HepG2 (cell line): ENCODE data around the gene TAF12. TPM values are rescaled to one million over a fixed set of nuclear protein-coding genes. Genes with fewer than 3 reads are reported as not detected.

Experiments
- ATAC-seq: fragments of 200-7000 bp; cut with Tn5 transposase; 3 replicates; pipeline ENCODE4 v1.9.1; 2020; ENCODE audit warnings: mild to moderate bottlenecking, moderate library complexity
- BruUV-seq: library from RNA; stranded (reverse); fragments of 400-500 nt; replicated peaks from 2 replicates; lab custom pipeline; 2021; lab: Mats Ljungman, UMichigan
- CTCF ChIA-PET: fragments of 300-600 bp; formaldehyde crosslinking; extraction: SDS; loops from one replicate; lab custom pipeline; 2021; ENCODE audit warnings: low total read pairs, inconsistent platforms, low intra/inter-chr PET ratio; lab: Yijun Ruan, JAX
- POLR2A ChIA-PET: fragments of 350-600 bp; sonication (Branson Sonifier 250); formaldehyde crosslinking; loops from one replicate; lab custom pipeline; 2020; ENCODE audit warnings: antibody characterized with exemption, inconsistent platforms; lab: Yijun Ruan, JAX
- DNase-seq: peaks from one replicate; pipeline ENCODE4 v3.0.0-alpha.2; 2015; ENCODE audit warnings: low spot score
- FAIRE-seq: peaks from 3 replicates; lab custom pipeline; 2011; peaks lifted over from hg19 to GRCh38; lab: Jason Lieb, UNC
- H2AFZ ChIP-seq: one replicate; pipeline ENCODE4 v1.6.1; 2011; ENCODE audit warnings: low read length, inconsistent platforms
- H3K27ac ChIP-seq: fragments of 300-600 bp; 3 replicates; pipeline ENCODE4 v1.8.0; 2011; ENCODE audit warnings: mixed run types, mild to moderate bottlenecking, mixed read lengths, low read length, inconsistent platforms; ENCODE audit not compliant: insufficient read depth; ENCODE audit errors: extremely low read length
- H3K27me3 ChIP-seq, 2 experiments: fragments of 200-600 bp in 1 of 2; 2 replicates in 1 of 2; 3 replicates in 1 of 2; pipeline versions ENCODE4 v1.6.0 to v1.8.0; 2011; ENCODE audit warnings: low read length in 2 of 2, mild to moderate bottlenecking in 2 of 2, moderate library complexity in 2 of 2, inconsistent platforms in 1 of 2; ENCODE audit not compliant: insufficient read depth in 2 of 2, control insufficient read depth in 1 of 2
- H3K36me3 ChIP-seq, 2 experiments: fragments of 200-600 bp in 1 of 2; replicated peaks in 1 of 2; 2 replicates in 1 of 2; 3 replicates in 1 of 2; pipeline versions ENCODE4 v1.5.1 to v1.8.0; 2011; ENCODE audit warnings: low read length in 2 of 2, inconsistent platforms in 1 of 2; ENCODE audit not compliant: insufficient read depth in 2 of 2, control insufficient read depth in 1 of 2
- H3K4me1 ChIP-seq: 2 replicates; pipeline ENCODE4 v1.5.1; 2012; ENCODE audit warnings: low read length, inconsistent platforms; ENCODE audit not compliant: insufficient read depth
- H3K4me2 ChIP-seq: 2 replicates; pipeline ENCODE4 v1.6.0; 2011; ENCODE audit warnings: low read depth, low read length, inconsistent platforms
- H3K4me3 ChIP-seq, 3 experiments: fragments of 200-600 bp in 1 of 3; sonication (generic), shearing (Covaris generic) in 1 of 3; replicated peaks in 1 of 3; 2 replicates each; pipeline ENCODE4 v1.5.1; 2011 to 2016; ENCODE audit warnings: low read length in 3 of 3, inconsistent platforms in 2 of 3, low read depth in 2 of 3, mild to moderate bottlenecking in 2 of 3, control low read depth in 1 of 3, mixed read lengths in 1 of 3; ENCODE audit not compliant: insufficient read depth in 1 of 3
- H3K79me2 ChIP-seq: one replicate; pipeline ENCODE4 v1.6.1; 2011; ENCODE audit warnings: low read length, inconsistent platforms; ENCODE audit not compliant: insufficient read depth
- H3K9ac ChIP-seq: 2 replicates; pipeline ENCODE4 v1.6.0; 2011; ENCODE audit warnings: mild to moderate bottlenecking, low read depth, low read length, inconsistent platforms; ENCODE audit not compliant: insufficient read depth
- H3K9me3 ChIP-seq: 2 replicates; pipeline ENCODE4 v1.5.1; 2012; ENCODE audit warnings: mild to moderate bottlenecking, low read length
- H4K20me1 ChIP-seq: 2 replicates; pipeline ENCODE4 v1.6.0; 2011; ENCODE audit warnings: inconsistent platforms, mild to moderate bottlenecking, low read length, moderate library complexity; ENCODE audit not compliant: insufficient read depth
- ARNTL ChIP-seq: sonication (generic); formaldehyde crosslinking; IDR thresholded peaks from 2 replicates; pipeline ENCODE4 v1.4.0; 2020; ENCODE audit warnings: mild to moderate bottlenecking, missing genetic modification reagents
- ATRX ChIP-seq: sonication (generic); formaldehyde crosslinking; IDR thresholded peaks from 2 replicates; pipeline ENCODE4 v1.4.0; 2020; ENCODE audit warnings: missing genetic modification reagents, borderline replicate concordance
- CHCHD3 ChIP-seq: sonication (generic); formaldehyde crosslinking; IDR thresholded peaks from 2 replicates; pipeline ENCODE4 v1.8.0; 2022; ENCODE audit warnings: mild to moderate bottlenecking, missing genetic modification reagents, moderate library complexity
- MAFG ChIP-seq: sonication (generic); formaldehyde crosslinking; IDR thresholded peaks from 2 replicates; pipeline ENCODE4 v1.5.1; 2020; ENCODE audit warnings: mild to moderate bottlenecking, missing genetic modification reagents
- NFYC ChIP-seq: IDR thresholded peaks from 2 replicates; pipeline ENCODE4 v1.6.1; 2016; ENCODE audit warnings: missing genetic modification reagents, missing compliant biosample characterization
- NR2F6 ChIP-seq, 2 experiments: IDR thresholded peaks; 2 replicates each; pipeline ENCODE4 v1.6.1; 2016; ENCODE audit warnings: antibody characterized with exemption in 1 of 2, mild to moderate bottlenecking in 1 of 2
- PHF20 ChIP-seq: sonication (generic); formaldehyde crosslinking; IDR thresholded peaks from 2 replicates; pipeline ENCODE4 v1.5.0; 2020; ENCODE audit warnings: mild to moderate bottlenecking, missing genetic modification reagents
- POGZ ChIP-seq: sonication (generic); formaldehyde crosslinking; IDR thresholded peaks from 2 replicates; pipeline ENCODE4 v1.4.0; 2020; ENCODE audit warnings: mild to moderate bottlenecking, missing genetic modification reagents
- SOX13 ChIP-seq, 3 experiments: fragments of 450-650 bp in 1 of 3; sonication (generic) in 1 of 3; formaldehyde crosslinking in 1 of 3; IDR thresholded peaks in 2 of 3; conservative IDR thresholded peaks in 1 of 3; 2 replicates each; pipeline versions ENCODE4 v1.5.0 to v1.6.1; 2016 to 2020; ENCODE audit warnings: antibody characterized with exemption in 1 of 3, mild to moderate bottlenecking in 1 of 3, missing compliant biosample characterization in 1 of 3, missing genetic modification reagents in 1 of 3, moderate library complexity in 1 of 3
- SOX5 ChIP-seq: IDR thresholded peaks from 2 replicates; pipeline ENCODE4 v1.6.1; 2016; ENCODE audit warnings: borderline replicate concordance
- SP5 ChIP-seq: IDR thresholded peaks from 2 replicates; pipeline ENCODE4 v1.6.1; 2016; ENCODE audit warnings: low read depth, borderline replicate concordance
- ZNF12 ChIP-seq: sonication (generic); formaldehyde crosslinking; IDR thresholded peaks from 2 replicates; pipeline ENCODE4 v1.5.0; 2020; ENCODE audit warnings: missing genetic modification reagents
- ZNF292 ChIP-seq: sonication (generic); formaldehyde crosslinking; IDR thresholded peaks from 2 replicates; pipeline ENCODE4 v1.8.1; 2022; ENCODE audit warnings: mild to moderate bottlenecking, low read depth, missing genetic modification reagents, borderline replicate concordance
- ZNF530 ChIP-seq: sonication (generic); formaldehyde crosslinking; IDR thresholded peaks from 2 replicates; pipeline ENCODE4 v1.5.0; 2020; ENCODE audit warnings: low read depth, mild to moderate bottlenecking, missing genetic modification reagents
- ZNF550 ChIP-seq: sonication (generic); formaldehyde crosslinking; IDR thresholded peaks from 2 replicates; pipeline ENCODE4 v1.4.0; 2020; ENCODE audit warnings: mild to moderate bottlenecking, missing genetic modification reagents, borderline replicate concordance
- ZNF557 ChIP-seq: sonication (generic); formaldehyde crosslinking; IDR thresholded peaks from 2 replicates; pipeline ENCODE4 v1.4.0; 2020; ENCODE audit warnings: missing genetic modification reagents
- ZSCAN21 ChIP-seq: sonication (generic); formaldehyde crosslinking; IDR thresholded peaks from 2 replicates; pipeline ENCODE4 v1.8.0; 2022; ENCODE audit warnings: mild to moderate bottlenecking, missing genetic modification reagents, moderate library complexity, borderline replicate concordance
- WGBS: methylation state at CpG from one replicate; pipeline ENCODE4 v1.1.6; 2017; ENCODE audit warnings: low lambda C conversion rate; 5-methylcytosine and 5-hydroxymethylcytosine counted together
- in situ Hi-C: cut with HindIII; loops from 2 replicates; pipeline ENCODE4 v1.10.0; 2017; ENCODE audit warnings: low pct_unique_long_range_greater_than_20kb; ENCODE audit not compliant: extremely low pct_ligation_motif_present
- intact Hi-C: fragments of 100-400 bp; cut with micrococcal nuclease; formaldehyde crosslinking; loops from one replicate; pipeline ENCODE4 v1.10.0; 2022; ENCODE audit not compliant: unreplicated experiment
- polyA plus RNA-seq, 8 experiments: library from polyadenylated mRNA; depleted of rRNA in 3 of 8; stranded (reverse) in 7 of 8; unstranded in 1 of 8; fragments of >200 nt; fragmentation: Illumina TruSeq in 4 of 8; extraction: Trizol in 4 of 8; gene quantifications; 2 replicates each; pipeline versions ENCODE4 v1.2.1 to v1.2.3, GENCODE V29; 2011 to 2016; ENCODE audit warnings: low read depth in 4 of 8, missing spikeins in 1 of 8, mixed read lengths in 1 of 8; ENCODE audit not compliant: insufficient read depth in 1 of 8
- total RNA-seq, 5 experiments: library from RNA; depleted of rRNA; stranded (reverse); fragments of >200 nt; fragmentation: Illumina TruSeq; extraction: Trizol; gene quantifications; 2 replicates each; pipeline ENCODE4 v1.2.3, GENCODE V29; 2016; ENCODE audit warnings: low read depth in 1 of 5
- TF ChIP-seq, protein P1 (sequence below): IDR thresholded peaks from 2 replicates; pipeline ENCODE4 v1.6.1; 2012; ENCODE audit warnings: inconsistent platforms
- TF ChIP-seq, protein P2 (sequence below): sonication (generic); formaldehyde crosslinking; IDR thresholded peaks from 2 replicates; pipeline ENCODE4 v1.4.0; 2020; ENCODE audit warnings: missing genetic modification reagents
- TF ChIP-seq, protein P3 (sequence below): sonication (generic); formaldehyde crosslinking; IDR thresholded peaks from 2 replicates; pipeline ENCODE4 v1.4.0; 2020; ENCODE audit warnings: missing genetic modification reagents

TAF12 gene
- total and polyA plus RNA-seq, 2 of the 13 experiments (the other 11 are each of a cell fraction or from before 2014, with no cell fraction given), result 16.3 to 17.1 TPM

DNA sequence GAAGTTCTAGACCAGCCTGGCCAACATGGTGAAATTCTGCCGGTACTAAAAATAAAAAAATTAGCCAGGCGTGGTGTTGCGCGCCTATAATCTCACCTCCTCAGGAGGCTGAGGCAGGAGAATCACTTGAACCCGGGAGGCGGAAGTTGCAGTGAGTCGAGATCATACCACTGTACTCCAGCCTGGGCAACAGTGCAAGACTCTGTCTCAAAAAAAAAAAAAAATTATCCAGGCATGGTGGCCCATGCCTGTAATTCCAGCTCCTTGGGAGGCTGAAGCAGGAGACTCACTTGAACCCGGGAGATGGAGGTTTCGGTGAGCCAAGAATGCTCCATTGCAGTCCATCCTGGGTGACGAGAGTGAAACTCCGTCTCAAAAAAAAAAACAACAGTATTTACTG, 69.3 kb downstream of the TAF12 start:
- Histone ChIP-seq H3K4me2 (no peak overlapping the region), H3K79me2 (no peaks in the 10 kb centered on the region), H3K27me3 (no peaks in the 10 kb centered on the region), H3K4me3 (no peak overlapping the region), H3K9ac (no peak overlapping the region), H2AFZ (no peak overlapping the region), H3K4me1 (peaks cover 2% of the 10 kb centered on the region), H3K9me3 (no peaks in the 10 kb centered on the region), H4K20me1 (peaks cover 17% of the 10 kb centered on the region), H3K27ac (no peak overlapping the region), H3K36me3 (peaks cover 5 to 27% of the 10 kb centered on the region in 2 experiments)
- BruUV-seq, result no TSS peak
- in situ Hi-C loops, result no loop called here
- POLR2A ChIA-PET, result interaction anchor here (0.7 to 1.1 kb wide), 2 partner anchors 9 to 70 kb away, joined by 3 read pairs; no protein-coding TSS in a partner anchor
- CTCF ChIA-PET, result no interaction called here
- WGBS, result over 99% methylated on average over 11 of the region's 11 CpGs
- intact Hi-C loops, result no loop called here
- FAIRE-seq, result no peak
- DNase-seq, result no peak
- ATAC-seq, result no peak
- TF ChIP-seq NFYC (CRISPR knock-in tag), result no peak
- TF ChIP-seq PHF20 (CRISPR knock-in tag), result no peak
- no peak for TF ChIP-seq ZNF530
- TF ChIP-seq MAFG (CRISPR knock-in tag), result no peak
- no peak for TF ChIP-seq SOX13 (IDR thresholded peaks at IDR 0.05)
- no peak for TF ChIP-seq SOX13 (CRISPR knock-in tag; conservative IDR thresholded peaks at IDR 0.05 in 1 of 2, IDR thresholded peaks at IDR 0.05 in 1 of 2)
- TF ChIP-seq ARNTL (CRISPR knock-in tag), result no peak
- TF ChIP-seq ZSCAN21 (CRISPR knock-in tag), result no peak
- no peak for TF ChIP-seq CHCHD3 (CRISPR knock-in tag)
- TF ChIP-seq, protein P1, sequence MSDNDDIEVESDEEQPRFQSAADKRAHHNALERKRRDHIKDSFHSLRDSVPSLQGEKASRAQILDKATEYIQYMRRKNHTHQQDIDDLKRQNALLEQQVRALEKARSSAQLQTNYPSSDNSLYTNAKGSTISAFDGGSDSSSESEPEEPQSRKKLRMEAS, result no peak
- TF ChIP-seq ATRX, result no peak
- no peak for TF ChIP-seq ZNF12
- TF ChIP-seq SP5 (CRISPR knock-in tag), result no peak
- no peak for TF ChIP-seq POGZ (CRISPR knock-in tag)
- TF ChIP-seq ZNF550 (CRISPR knock-in tag), result no peak
- no peak for TF ChIP-seq SOX5 (CRISPR knock-in tag)
- no peak for TF ChIP-seq NR2F6 (IDR thresholded peaks at IDR 0.05)
- TF ChIP-seq NR2F6 (CRISPR knock-in tag; IDR thresholded peaks at IDR 0.05), result no peak
- TF ChIP-seq, protein P2, sequence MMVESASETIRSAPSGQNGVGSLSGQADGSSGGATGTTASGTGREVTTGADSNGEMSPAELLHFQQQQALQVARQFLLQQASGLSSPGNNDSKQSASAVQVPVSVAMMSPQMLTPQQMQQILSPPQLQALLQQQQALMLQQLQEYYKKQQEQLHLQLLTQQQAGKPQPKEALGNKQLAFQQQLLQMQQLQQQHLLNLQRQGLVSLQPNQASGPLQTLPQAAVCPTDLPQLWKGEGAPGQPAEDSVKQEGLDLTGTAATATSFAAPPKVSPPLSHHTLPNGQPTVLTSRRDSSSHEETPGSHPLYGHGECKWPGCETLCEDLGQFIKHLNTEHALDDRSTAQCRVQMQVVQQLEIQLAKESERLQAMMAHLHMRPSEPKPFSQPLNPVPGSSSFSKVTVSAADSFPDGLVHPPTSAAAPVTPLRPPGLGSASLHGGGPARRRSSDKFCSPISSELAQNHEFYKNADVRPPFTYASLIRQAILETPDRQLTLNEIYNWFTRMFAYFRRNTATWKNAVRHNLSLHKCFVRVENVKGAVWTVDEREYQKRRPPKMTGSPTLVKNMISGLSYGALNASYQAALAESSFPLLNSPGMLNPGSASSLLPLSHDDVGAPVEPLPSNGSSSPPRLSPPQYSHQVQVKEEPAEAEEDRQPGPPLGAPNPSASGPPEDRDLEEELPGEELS (CRISPR knock-in tag), result no peak
- TF ChIP-seq, protein P3, sequence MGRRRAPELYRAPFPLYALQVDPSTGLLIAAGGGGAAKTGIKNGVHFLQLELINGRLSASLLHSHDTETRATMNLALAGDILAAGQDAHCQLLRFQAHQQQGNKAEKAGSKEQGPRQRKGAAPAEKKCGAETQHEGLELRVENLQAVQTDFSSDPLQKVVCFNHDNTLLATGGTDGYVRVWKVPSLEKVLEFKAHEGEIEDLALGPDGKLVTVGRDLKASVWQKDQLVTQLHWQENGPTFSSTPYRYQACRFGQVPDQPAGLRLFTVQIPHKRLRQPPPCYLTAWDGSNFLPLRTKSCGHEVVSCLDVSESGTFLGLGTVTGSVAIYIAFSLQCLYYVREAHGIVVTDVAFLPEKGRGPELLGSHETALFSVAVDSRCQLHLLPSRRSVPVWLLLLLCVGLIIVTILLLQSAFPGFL (CRISPR knock-in tag), result no peak
- TF ChIP-seq ZNF557, result no peak
- no peak for TF ChIP-seq ZNF292 (CRISPR knock-in tag)
